Neural progenitor cell (in vitro differentiated cells): Measurements from ENCODE around the gene PAM16.

Experiments
- EZH2 ChIP-seq: fragments of 200-600 bp; sonication (generic); IDR thresholded peaks from 2 replicates; pipeline ENCODE4 v1.6.1; 2017; ENCODE audit warnings: antibody characterized with exemption, mild to moderate bottlenecking, moderate library complexity
- EZH2phosphoT487 ChIP-seq: fragments of 200-600 bp; sonication (generic); IDR thresholded peaks from 2 replicates; pipeline ENCODE4 v1.6.1; 2017; ENCODE audit warnings: antibody characterized with exemption
- TF ChIP-seq, protein P1 (sequence below): fragments of 200-600 bp; sonication (generic); IDR thresholded peaks from 2 replicates; pipeline ENCODE4 v1.5.1; 2017; ENCODE audit warnings: antibody characterized with exemption, mild to moderate bottlenecking

DNA sequence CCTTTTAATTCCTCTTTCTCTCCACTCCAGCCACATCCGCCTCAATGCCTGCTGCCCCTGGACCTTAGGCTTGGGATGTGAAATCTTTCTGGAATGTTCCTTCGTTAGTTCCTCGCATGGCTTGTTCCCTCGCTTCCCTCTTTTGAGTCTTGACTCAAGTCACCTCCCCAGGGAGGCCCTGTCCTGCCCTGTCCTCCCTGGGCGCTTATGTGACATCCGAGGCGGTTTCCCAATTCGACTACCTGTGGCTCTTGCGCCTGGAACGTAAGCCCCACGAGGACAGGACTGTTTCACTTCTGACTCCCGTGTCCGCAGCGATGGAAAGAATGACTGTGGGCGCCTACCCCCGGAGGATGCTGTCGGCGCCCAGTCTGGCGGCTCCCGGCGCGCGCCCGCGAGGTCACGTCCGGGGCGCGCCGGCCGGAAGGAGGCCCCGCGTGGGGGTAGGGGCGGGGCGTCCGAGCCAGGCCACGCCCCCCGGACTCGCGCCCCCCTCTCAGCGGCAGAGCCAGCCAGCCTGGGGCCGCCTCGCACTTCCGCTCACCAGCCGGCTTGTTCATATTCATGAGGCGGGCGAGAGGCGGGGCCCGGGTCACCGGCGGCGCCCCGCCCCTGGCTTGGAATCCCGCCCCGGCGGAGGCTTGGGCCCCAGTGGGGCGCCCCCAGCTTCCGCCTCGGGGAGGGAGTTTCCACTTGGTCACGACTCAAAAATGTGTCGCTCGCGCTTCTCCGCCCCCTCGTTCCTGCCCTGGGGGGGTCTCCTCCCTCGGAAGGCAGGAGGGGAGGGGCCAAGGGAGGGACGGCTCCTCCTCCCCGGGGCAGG lies 43.7 kb downstream of the PAM16 start:
- no peak for TF ChIP-seq EZH2phosphoT487
- TF ChIP-seq, protein P1, sequence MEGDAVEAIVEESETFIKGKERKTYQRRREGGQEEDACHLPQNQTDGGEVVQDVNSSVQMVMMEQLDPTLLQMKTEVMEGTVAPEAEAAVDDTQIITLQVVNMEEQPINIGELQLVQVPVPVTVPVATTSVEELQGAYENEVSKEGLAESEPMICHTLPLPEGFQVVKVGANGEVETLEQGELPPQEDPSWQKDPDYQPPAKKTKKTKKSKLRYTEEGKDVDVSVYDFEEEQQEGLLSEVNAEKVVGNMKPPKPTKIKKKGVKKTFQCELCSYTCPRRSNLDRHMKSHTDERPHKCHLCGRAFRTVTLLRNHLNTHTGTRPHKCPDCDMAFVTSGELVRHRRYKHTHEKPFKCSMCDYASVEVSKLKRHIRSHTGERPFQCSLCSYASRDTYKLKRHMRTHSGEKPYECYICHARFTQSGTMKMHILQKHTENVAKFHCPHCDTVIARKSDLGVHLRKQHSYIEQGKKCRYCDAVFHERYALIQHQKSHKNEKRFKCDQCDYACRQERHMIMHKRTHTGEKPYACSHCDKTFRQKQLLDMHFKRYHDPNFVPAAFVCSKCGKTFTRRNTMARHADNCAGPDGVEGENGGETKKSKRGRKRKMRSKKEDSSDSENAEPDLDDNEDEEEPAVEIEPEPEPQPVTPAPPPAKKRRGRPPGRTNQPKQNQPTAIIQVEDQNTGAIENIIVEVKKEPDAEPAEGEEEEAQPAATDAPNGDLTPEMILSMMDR = no peak
- TF ChIP-seq EZH2 = no peak
